Tibial nerve (tissue), 3 donors: ENCODE measurements around the gene DNAJB6.

Experiments
- POLR2A ChIP-seq, 2 donors: fragments of 450-650 bp; IDR thresholded peaks; one replicate each; pipeline ENCODE4 v1.6.1; 2017; ENCODE audit warnings: antibody characterized with exemption in 2 of 2, mild to moderate bottlenecking in 2 of 2, moderate library complexity in 2 of 2
- TF ChIP-seq, protein P1 (sequence below), 5 experiments: fragments of 200-600 bp in 3 of 5; fragments of 450-650 bp in 2 of 5; sonication (generic) in 3 of 5; IDR thresholded peaks; one replicate each; pipeline ENCODE4 v1.5.1; 2016 to 2019; ENCODE audit warnings: antibody characterized with exemption in 5 of 5, mild to moderate bottlenecking in 3 of 5, moderate library complexity in 2 of 5

DNA sequence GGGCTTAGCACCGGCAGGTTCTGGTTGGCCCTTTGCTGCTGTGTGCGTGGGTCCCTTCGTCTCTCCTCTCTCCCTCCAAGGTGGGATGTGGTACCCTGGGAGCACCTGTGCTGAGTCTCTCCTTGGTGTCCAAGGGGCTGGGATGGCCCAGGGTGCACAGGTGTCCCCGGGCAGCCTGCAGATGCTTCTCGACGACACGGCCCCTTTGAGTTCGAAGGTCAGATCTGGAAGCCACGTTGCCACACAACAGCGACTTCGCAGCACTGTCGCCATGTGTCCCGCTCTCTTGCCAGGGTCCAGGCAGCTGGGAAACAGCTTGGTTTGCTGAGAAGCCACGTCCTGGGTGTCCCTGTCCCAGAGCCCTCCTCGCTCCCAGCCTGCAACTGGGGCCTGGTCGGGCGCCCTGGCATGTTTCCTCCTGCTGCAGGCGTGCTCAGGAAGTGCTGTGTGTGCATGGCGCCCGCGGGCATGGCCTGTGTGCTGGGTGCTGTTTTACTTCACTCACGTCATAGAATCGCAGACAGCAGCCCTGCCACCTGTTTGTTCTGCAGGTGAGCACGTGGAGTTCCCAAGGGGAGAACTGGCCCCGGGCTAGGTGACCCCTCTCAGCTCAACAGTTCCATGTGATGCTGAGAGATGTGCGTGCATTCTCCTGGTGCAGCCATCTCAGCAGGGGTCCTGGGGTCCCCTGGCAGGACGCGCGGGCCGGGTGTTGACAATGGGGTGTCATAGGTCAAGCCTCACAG, 70.9 kb downstream of the DNAJB6 start:
- TF ChIP-seq, protein P1, sequence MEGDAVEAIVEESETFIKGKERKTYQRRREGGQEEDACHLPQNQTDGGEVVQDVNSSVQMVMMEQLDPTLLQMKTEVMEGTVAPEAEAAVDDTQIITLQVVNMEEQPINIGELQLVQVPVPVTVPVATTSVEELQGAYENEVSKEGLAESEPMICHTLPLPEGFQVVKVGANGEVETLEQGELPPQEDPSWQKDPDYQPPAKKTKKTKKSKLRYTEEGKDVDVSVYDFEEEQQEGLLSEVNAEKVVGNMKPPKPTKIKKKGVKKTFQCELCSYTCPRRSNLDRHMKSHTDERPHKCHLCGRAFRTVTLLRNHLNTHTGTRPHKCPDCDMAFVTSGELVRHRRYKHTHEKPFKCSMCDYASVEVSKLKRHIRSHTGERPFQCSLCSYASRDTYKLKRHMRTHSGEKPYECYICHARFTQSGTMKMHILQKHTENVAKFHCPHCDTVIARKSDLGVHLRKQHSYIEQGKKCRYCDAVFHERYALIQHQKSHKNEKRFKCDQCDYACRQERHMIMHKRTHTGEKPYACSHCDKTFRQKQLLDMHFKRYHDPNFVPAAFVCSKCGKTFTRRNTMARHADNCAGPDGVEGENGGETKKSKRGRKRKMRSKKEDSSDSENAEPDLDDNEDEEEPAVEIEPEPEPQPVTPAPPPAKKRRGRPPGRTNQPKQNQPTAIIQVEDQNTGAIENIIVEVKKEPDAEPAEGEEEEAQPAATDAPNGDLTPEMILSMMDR (IDR thresholded peaks at IDR 0.05): no peak
- TF ChIP-seq POLR2A (IDR thresholded peaks at IDR 0.05): no peak
